Epidermal melanocyte (primary cell): ENCODE measurements around the gene SETD1A.
"Not testable (repeated sequence)": the region's sequence is repeated elsewhere in the genome, so short reads cannot be mapped to it uniquely, and the experiment has no call there.

Experiments
- DNase-seq: peaks from one replicate; pipeline ENCODE4 v3.0.0; 2011; ENCODE audit warnings: low spot score; ENCODE audit not compliant: insufficient read length

SETD1A gene

DNA sequence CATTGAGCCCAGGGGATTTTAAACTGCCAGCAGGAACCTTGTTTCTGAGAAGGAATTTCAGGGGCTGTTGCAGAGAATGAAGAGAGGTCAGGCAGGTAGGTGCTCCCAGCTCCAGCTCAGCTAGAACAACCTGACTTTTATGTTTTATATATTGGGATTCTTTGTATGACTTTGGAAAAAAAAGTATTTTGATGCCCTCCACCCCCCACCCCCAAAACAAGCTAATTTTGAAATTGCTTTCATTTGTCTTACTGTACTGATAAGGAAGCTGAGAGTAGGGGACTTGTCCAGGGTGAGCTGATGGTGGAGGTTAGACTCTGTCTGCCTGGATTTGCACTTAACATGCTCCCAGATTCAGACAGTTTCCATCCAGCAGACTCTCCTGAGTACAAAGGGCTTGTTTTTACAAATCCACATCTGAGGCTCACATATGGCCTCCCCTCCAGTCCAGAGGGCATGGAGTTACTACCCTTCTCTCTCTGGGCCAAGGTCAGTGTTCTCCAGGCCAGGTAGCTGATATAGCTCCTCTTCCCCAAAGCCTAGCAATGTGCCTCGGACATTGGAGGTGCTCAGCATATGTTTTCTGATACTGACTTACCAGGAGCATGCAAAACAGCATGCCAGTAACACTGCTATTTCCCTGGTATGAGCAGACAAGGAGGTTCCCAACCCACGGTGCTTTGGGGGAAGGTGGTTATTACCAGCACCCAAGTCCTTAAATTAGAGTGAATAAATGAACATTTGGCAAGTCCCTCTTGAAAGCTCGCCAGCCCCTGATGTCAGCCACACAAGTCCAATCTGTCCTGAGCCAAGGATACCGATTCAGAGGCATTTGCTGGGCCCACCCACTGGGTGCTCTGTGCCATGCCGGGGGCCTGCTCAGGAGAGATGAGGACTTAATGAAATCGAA, 41.6 kb downstream of the SETD1A start:
- no peak for DNase-seq

DNA sequence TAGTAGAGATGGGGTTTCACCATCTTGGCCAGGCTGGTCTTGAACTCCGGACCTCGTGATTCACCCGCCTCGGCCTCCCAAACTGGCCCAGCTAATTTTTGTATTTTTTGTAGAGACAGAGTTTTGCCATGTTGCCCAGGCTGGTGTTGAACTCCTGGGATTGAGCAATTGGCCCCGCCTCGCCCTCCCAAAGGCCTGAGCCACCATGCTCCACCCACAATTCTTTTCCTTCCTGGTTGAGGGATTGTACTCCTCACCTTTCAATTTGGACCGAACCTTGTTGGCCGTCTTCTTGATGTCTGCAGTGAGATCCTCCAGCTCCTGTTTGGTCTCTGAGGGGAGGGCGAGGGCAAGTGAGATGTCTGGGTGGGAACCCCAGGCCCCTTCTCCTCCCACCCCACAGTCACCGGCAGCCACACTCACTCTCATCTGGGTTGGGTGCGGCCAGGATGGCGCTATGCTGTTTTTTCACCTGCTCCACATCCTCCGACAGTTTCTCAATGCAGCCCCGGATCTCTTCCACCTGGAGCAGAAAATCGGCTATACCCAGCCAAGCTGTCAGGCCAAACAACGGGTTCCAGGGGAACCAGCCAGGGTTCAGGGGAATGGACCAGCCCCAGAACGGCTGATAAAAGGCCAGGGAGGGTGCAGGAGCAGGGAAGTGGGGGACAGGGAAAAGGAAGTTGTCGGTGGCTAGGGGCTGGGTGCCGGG, 43.3 kb downstream of the SETD1A start:
- DNase-seq, result no peak

DNA sequence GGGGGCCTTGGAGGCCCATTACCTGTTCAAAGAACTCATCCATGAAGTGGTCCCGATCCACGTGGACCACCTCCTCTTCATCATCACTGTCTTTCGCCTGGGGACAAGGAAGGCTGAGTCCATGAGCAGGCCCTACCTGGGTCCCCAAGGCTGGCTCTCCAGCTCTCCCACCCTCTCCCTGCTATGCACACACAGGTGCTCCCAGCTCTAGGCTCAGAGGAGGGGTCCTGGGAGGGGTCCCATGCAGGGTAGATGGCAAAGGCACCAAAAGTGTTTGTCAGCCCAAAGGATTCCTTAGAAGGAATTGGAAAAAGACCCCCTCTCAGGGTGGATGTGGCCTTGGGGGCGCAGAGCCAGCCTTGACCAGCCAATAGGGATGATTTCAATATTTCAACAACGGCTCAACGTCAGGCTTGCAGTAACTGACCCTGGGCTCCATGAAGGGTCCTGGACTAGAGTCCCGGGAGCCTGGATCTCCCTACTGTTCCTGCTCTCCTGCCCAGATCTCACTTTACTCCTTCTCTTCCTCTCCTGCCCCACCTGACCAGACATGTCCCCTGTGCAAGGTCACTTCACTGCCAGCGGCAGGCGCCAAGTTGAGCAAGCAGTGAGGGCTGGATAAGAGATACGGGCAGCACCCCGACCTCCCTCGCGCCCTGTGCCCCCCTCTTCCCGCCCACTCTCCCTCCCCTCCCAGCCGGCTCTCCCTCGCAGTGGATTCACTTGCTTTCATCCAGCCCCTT, 44.1 kb downstream of the SETD1A start:
- DNase-seq, result no peak

DNA sequence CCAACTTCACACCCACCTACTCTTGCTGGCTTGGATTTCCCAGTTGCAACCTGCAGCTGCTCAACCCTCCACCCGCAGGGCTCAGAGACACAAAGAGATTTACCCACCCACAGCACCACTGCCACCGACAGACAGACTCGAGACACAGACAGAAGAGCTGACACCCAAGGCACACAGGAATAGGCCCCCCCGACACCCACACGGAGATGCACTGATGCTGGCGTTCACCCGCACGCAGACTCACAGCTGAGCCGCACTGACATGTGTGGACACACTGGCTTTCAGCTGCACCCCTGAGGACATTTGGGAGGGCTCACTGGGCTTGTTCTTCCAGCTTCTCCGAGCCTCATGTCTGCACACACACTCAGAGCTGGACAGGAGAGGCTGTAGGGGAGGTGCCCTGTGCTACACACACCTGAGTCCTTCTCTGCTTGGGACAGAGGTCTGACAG, 44.7 kb downstream of the SETD1A start:
- no peak for DNase-seq

DNA sequence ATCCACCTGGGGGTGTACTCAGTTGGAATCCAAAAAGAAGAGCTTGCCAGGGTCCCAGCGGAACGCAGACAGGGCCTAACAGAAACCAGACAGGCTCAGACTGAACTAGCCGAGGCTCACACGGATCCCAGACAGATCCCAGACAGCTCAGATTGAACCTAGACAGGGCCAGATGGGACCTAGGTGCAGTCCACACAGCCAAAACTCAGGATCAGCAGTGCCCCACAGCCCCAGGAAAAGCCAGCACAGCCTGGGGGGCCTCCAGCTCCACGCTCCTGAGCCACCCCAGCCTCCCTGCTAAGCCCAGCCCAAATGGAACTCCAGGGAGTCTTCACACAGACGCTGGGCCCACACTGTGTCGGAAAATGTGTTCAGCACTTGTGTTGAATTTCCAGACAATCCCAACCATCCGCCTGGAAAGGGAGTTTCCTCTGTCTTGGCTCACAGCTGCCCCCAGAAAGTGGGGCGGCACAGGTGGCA, 45.3 kb downstream of the SETD1A start:
- DNase-seq, result no peak

DNA sequence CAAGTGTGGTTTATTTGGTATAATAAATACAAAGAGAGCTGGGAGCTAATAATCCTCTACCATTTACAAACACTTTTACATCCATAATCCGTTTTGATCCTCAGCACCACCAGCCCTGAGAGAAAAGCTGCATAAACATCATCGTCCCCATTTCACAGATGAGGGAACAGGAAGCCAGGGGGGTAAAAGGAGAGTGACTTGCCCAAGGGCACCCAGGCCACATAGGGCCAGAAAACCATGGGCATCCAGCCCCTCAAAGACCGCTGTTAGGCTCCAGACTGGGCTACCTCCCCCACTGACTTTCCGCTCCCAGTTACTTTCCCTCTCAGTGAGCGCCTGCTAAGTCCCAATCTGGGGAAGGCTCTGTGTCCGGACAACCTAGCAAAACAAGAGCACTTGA, 46.2 kb downstream of the SETD1A start:
- no peak for DNase-seq

DNA sequence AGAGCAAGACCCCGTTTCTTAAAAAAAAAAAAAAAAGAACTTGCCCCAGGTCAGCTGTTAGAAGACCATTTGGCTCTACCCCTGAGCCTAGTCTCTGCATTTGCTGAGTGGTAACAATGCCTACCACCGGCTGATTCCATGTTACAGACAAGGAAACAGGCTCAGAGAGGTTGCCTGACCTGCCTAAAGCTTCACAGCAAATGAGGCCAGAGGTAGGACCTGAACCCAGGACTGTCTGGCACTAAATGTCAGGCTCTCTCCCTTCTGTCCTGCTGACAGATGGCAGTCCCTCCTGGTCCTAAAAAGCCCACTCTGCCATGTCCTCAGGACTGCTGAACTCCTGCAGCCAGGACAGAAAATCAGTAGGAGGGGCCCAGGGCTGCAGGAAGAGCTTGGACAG, 47.1 kb downstream of the SETD1A start:
- no peak for DNase-seq

DNA sequence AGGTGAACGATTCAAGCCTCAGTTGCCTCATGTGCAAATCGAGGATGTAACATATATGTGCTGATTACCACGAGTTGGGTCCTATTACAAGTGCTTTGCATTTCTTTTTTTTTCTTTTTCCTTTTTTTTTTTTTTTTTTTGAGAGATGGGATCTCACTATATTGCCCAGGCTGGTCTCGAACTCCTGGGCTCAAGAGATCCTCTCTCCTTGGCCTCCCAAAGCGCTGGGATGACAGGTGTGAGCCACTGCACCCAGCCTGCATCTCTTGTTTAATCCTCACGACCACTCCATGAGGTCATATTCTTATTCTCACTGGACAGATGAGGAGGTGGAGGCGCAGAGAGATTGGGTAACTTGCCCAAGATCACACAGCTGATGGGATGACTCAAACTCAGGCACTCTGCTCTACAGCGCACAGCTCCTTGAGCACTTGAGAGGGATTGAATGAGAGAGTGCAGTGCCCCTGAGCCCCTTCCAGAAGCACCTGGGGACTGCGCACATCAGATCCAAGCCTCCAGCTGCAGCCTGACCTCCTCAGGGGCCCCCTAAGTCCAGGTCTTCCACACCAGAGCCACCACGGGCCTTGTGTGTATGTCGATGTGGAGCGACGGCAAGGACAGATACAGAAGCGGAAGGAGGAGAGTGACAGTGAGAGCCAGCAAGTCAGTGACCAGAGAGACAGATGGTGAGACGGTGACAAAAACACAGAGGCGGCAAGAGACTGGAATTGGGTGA, 48.0 kb downstream of the SETD1A start:
- no peak for DNase-seq

DNA sequence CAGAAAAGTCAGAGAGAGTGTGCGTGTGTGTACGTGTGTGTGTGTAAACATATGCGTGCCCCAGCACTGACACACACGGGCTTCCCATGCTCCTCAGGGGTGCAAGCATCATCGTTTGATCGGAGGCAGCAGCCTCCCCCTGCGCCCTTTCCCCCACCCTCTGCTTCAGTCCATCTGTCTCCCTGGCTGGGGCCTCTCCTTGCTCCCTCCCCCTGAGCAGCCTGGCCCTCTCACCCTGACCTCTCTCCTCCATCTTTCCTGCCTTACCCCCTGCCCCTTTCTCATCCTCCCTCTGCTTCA, 48.5 kb downstream of the SETD1A start:
- DNase-seq, result no peak

DNA sequence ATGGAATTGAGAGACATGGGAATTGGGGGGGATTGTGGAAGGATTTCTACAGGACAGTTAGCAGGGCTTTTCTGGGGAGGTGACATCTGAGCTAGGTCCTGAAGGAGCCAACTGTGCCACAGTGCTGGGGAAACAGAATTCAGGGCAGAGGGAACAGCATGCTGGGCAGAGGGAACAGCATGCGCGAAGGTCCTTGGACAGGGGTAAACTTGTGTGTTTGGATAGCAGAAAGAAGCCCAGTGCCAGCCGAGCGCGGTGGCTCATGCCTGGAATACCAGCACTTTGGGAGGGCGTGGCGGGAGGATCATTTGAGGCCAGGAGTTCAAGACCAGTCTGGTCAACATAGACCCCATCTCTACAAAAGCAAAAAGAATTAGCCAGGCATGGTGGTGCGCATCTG, 49.0 kb downstream of the SETD1A start:
- DNase-seq, result no peak

DNA sequence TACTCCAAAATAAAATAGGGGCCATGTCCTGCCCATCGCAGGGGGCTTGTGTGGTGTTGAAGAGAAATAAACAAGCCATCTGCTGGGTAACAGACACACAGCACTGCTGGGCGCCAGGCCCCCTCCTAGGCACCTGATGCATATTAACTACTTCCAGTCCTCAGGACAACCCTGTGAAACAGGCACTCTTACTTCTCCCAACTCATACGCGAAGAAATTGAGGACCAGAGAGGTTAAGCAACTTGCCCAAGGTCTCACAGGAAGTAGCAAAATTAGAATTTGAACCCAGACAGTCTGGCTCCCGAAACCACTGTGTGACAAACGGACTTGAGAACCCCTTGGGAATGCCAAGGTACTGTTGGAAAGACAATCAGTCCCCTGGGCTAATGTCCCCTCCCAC, 50.1 kb downstream of the SETD1A start:
- DNase-seq, result no peak

DNA sequence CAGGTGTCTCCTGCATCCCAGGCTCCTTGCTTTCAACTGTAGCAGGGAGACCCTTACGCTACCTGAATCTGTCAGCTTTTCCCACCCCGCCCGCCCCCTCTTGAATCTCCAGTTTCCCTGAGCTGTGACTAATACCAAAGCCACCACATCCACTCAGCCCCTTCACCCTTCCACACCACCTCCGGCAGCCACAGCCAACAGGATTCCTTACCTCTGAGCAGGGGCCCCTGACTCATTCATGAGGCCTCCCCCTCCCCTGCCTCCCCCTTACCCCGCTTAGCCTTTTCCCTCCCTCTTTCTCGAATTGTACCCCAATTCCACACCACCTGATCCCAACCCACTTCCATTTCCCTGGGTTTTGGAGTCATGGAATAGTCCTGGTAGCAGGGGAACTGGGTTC, 50.6 kb downstream of the SETD1A start:
- DNase-seq, result no peak

DNA sequence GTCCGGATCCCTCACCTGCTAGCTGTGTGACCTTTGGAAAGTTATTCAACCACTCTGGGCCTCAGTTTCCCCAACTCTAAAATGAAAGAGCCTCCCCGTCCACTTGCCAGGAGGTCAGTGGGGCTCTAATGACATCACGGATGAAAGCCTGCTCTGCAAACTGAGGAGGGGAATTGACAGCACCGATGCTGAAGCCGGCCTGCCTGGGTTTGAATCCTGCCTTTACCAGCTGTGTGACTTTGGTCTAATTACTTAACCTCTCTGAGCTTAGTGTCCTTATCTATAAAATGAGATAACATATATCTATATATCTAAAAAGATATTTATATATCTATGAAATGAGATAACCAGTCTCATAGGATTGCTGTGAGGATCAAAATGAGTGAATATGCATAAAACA, 51.0 kb downstream of the SETD1A start:
- no peak for DNase-seq

DNA sequence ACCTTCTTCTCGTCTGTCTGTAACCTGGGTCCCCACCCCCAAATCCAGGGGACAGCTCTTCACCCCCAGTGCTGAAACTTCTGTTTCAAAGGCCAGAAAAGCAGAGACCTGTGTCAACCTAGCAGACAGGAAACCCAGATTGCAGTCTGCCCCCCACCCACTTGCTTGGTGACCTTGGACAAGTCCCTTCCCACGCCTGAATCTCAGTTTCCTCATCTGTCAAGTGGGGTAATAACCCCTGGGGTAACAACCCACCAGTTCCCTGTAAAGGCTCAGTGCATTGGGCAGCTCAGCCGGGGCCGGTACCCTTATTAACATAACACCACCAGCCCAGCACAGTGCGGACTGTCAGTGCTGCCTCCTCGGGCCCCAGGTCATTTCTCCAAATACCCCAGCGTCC, 51.6 kb downstream of the SETD1A start:
- DNase-seq, result no peak

DNA sequence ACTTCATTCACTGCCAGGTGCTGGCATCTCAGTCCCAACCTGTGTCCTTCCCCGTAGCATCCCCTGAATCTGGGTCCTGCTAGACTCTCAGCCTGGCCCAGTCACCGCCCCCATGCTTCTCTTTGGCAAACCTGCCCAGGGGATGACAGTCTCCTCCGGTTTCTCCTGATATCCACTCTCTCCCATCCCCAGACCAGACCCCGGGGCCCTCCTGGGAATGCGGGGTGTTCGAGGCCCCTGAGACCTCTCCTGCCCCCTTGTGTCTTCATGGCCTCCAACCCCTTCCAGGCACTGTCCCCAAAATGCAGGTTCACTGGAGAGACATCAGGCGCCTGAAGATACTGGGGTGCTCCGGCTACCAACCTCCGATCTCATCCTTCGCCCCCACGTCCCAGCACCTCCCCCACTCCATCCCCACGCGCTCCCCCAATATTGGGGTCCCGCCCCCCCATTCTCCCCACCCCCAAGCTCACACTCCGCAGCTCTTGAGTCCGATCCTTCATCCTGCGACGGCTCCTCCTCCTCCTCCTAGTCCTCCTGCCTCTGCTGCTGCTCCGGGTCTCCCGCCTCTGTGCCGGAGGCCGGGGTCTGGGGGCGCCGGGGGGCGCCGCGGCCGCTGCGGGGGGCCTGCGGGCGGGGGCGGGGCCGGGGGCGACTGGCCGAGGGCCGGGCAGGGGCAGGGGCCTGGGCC, 52.5 kb downstream of the SETD1A start:
- DNase-seq, result no peak

DNA sequence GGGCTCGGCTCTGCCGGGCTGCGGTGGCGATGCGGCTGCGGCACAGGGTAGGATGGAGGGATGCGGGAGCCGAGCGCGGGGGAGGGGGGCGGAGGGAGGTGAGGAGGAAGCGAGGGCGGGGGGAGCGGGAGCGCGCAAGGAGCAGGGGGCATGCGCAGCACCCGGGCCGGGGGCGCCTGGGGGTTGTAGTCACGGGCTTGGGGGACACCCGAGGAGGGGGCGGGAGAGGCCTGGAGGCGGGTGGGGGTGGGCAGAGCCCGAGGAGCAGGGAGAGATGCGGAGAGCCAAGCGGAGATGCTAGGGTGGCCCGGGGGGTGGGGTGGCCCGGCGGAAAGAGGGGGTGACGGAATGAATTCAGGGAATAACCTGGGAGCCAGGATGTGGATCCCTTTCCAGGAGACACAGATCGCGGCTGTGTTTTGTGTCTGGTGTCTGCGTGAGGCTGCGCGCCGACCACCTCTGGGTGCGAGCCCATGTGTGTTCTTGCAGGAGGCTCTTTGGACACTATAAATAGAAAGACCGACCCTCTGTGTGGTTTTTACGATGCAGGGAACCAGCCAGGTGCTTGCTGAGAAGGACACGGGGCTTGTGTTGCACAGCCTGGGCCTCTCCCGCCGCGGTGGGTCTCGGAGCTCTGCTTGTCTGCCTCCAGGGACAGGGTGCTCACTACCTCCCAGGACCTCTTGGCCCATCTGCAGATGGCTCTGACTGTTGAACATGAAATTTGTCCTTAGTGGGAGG, 53.2 kb downstream of the SETD1A start, which contains the start of gene STX1B:
TSS of gene STX1B (minus strand) at position 54 of the 741 bp plus-strand sequence. CDS start 242 bp downstream, outside the sequence.
- DNase-seq, result no peak

DNA sequence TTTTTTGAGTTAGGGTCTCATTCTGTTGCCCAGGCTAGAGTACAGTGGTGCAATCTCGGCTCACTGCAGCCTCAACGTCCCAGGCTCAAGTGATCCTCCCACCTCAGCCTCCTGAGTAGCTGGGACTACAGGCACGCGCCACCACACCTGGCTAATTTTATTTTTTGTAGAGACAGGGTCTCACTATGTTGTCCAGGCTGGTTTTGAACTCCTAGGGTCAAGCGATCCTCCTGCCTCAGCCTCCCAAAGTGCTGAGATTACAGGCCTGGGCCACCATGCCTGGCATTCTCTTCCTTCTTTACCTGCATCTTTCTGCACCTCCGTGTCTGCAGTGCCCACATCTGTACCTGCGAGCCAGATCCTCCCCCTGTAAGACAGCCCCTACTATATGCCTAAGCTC, 54.3 kb downstream of the SETD1A start:
- DNase-seq, result not testable (repeated sequence)

DNA sequence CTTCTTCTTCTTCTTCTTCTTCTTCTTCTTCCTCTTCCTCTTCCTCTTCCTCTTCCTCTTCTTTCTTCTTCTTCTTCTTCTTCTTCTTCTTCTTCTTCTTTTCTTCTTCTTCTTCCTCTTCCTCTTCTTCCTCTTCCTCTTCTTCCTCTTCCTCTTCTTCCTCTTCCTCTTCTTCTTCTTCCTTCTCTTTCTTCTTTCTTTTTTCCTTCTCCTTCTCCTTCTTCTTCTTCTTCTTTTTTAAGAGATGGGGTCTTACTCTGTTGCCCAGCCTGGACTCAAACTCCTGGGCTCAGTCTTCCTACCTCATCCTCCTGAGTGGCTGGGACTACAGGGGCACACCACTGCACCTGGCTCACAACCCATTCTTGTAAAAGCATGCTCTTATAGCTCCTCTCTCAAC, 55.7 kb downstream of the SETD1A start:
- DNase-seq, result not testable (repeated sequence)

DNA sequence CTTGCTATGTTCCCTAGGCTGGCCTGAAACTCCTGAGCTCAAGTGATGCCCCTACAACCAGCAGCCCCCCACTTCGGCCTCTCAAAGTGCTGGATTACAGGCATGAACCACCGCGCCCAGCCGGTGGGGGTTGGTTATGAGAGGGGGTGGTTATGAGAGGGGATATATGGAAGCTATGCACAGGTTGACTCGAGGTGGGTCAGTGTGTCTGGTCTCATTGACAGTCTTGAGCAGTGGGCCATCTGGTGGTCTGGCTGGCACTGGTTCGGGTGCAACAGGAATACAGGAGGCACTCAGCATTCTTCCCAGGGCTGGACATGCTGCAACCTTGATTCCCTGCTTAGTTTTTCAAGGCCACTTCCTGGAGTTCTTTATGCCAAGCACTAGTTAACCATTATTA, 58.5 kb downstream of the SETD1A start:
- DNase-seq, result no peak

DNA sequence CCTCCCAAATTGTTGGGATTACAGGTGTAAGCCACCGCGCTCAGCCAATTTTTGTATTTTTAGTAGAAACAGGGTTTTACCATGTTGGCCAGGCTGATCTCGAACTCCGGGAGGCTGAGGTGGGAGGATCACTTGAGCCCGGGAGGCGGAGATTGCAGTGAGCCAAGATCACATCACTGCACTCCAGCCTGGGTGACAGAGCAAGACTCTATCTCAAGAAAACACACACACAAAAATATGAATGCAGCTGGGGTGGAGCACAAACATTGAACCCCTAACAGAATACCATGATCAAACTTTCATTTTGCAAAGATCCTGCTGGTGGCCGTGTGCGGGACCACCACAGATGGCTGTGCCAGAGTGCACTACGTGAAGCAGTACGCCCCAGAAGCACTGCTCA, 60.2 kb downstream of the SETD1A start:
- DNase-seq, result not testable (repeated sequence)
